ENCODE data around the gene DUOXA1. TPM values are rescaled to one million over a fixed set of nuclear protein-coding genes. Genes with fewer than 3 reads are reported as not detected.
A peak's percentile ranks its signal among the peaks of the same experiment; 100 is the strongest.
"Not testable (repeated sequence)": the region's sequence is repeated elsewhere in the genome, so short reads cannot be mapped to it uniquely, and the experiment has no call there.

Gene DUOXA1
- polyA plus RNA-seq, 1 donor = 0.15 TPM

DNA sequence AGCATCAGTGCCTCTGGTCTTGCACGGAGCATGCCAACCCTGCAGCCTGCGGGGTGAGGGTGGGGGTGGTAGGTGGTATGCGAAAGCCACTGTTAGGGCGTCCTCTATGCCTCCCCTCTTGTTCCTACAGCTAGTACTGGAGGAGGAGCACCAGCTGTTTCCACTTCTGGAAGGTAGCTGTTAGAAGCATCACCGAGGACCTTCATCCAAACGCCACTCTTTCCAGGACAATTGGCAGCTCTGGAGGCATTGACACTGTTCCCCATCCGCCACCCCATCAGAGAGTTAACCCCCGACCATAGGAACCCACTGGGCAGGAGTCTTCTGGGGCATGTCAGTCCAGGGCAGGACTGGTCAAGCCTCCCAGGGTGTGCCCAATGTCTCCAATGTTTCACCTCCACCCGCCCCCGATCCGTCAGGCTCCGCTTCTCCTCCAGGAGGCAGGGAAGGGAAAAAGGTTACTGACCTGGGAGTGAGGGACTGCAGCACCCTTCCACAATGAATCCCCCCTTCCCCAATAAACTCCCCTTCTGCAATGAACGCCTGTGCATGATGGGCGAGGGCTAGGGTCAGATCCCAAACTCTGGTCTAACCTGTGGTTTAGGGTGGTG, 16.2 kb downstream of the DUOXA1 start:
- DNase-seq = no peak
- Histone ChIP-seq H3K36me3 (ENCODE audit: control insufficient read depth, insufficient read depth, low read length) (no peaks in the 10 kb centered on the region), H3K27ac (ENCODE audit: low read length) (no peak overlapping the region), H3K4me1 (ENCODE audit: control insufficient read depth, insufficient read depth, low read length) (peaks cover 13% of the 10 kb centered on the region), H3K4me3 (ENCODE audit: low read length) (no peak overlapping the region), H3K9me3 (ENCODE audit: control insufficient read depth, low read depth, low read length) (peaks cover 15% of the 10 kb centered on the region), H3K27me3 (ENCODE audit: control insufficient read depth, insufficient read depth, low read length) (peaks cover 89% of the 10 kb centered on the region)
- no CpG with 5 or more reads among the region's 14 CpGs for WGBS (ENCODE audit: insufficient coverage, low lambda C conversion rate)

DNA sequence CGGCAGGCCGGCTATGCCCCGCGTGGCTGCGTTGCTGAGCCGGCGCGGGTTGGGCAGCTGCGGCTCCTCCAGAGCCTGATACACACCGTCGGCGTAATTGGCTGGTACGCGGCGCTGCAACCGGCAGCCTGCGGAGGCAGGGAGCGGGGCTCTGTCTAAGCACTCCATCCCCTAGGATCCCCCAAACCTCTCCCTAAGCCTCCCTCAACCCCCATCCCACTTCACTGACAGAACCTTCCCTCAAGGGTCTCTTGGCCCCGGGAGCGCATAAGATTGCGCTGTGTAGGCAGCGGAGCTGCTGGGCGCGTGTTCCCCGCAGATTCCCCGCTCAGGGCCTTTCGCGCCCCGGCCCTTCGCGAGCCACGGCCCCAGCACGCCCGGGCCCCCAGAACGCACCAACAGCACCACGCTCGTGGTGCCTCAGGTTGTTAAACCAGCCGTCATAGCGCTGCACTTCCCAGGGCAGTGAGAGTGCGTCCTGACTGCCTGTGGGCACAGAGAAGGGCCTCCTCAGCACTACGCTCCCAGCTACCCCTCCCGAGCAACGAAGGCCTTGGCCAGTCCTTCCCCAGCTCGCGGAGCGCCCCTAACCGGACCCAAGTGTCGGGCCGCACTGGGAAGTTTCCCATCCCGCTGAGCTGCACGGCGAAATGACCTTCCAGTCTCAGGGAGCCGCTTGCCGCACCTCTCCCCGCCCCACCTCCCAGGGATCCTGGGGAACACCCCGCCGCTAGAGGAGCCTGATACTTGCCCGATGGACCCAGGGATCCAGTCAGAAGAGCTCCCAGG, 16.9 kb downstream of the DUOXA1 start:
- Histone ChIP-seq H3K4me1 (ENCODE audit: control insufficient read depth, insufficient read depth, low read length) (peaks cover 11% of the 10 kb centered on the region), H3K4me3 (ENCODE audit: low read length) (no peak overlapping the region), H3K27me3 (ENCODE audit: control insufficient read depth, insufficient read depth, low read length) (peaks cover 93% of the 10 kb centered on the region), H3K36me3 (ENCODE audit: control insufficient read depth, insufficient read depth, low read length) (no peaks in the 10 kb centered on the region), H3K9me3 (ENCODE audit: control insufficient read depth, low read depth, low read length) (peaks cover 14% of the 10 kb centered on the region), H3K27ac (ENCODE audit: low read length) (no peak overlapping the region)
- DNase-seq = peak in 1 of 2 donors; percentile 22
- WGBS (ENCODE audit: insufficient coverage, low lambda C conversion rate) = no CpG with 5 or more reads among the region's 58 CpGs

DNA sequence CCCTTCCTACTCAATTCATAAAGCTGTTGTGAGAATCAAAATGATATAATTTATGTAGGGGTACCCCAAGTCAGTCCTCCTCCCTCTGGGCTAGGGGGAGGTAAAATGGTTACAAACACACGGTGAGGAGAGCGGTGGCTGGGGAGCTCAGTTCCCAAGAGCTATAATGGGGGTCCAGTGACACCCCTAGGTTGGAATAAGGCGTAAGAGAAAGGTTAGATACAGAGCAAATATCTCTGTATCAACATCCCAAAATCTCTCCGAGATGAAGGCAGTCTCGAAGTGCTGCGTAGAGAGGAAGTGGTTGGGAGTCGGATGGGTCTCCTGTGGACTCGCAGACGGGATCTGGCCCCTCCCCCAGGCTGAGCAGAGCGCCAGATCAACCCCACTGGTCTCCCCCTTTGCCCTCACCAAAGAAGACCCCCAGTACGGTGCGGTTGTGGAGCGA, 17.5 kb downstream of the DUOXA1 start:
- peaks cover 13% of the 10 kb centered on the region for H3K9me3 ChIP-seq (ENCODE audit: control insufficient read depth, low read depth, low read length)
- no peak overlapping the region for H3K27ac ChIP-seq (ENCODE audit: low read length)
- peaks cover 88% of the 10 kb centered on the region for H3K27me3 ChIP-seq (ENCODE audit: control insufficient read depth, insufficient read depth, low read length)
- WGBS (ENCODE audit: insufficient coverage, low lambda C conversion rate) = no CpG with 5 or more reads among the region's 13 CpGs
- H3K4me1 ChIP-seq (ENCODE audit: control insufficient read depth, insufficient read depth, low read length) = peaks cover 9% of the 10 kb centered on the region
- H3K36me3 ChIP-seq (ENCODE audit: control insufficient read depth, insufficient read depth, low read length) = no peaks in the 10 kb centered on the region
- DNase-seq = no peak
- H3K4me3 ChIP-seq (ENCODE audit: low read length) = no peak overlapping the region

DNA sequence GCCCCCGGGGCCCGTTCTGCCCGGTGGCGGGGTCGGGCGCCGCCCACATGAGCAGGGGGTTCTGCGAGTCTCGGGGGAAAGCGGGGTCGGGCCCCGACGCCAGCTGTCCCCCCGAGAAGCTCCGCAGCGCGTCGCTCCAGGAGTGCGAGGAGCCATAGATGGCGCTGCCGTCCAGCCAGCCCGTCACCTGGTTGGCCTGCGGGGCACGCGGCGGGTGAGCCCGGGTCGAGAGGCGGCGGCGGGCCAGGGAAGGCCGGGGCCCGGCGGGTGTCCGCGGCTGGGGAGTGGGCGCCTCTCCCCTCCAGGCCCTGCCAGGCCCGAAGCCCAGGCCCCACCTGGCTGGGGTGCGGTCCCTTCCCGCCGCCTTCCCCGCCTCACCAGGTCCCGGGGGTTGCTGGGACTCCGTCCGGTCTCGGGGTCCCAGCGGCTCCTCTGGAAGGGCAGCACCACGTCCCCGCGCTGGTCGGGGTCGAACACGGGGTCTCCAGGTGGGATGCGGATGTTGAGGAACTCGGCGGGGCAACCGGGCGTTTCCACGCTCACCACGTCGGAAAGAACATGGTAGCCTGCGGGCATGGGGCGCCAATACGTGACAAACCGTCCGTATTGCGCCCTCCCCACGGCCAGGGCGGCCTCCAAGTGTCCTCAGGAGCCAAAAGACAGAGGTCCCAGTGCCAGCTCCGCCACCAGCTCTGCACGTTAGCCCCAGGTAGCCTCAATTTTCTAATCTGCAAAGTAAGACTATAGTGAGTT, 18.1 kb downstream of the DUOXA1 start:
- Histone ChIP-seq H3K9me3 (ENCODE audit: control insufficient read depth, low read depth, low read length) (peaks cover 8% of the 10 kb centered on the region), H3K4me1 (ENCODE audit: control insufficient read depth, insufficient read depth, low read length) (peaks cover 9% of the 10 kb centered on the region), H3K4me3 (ENCODE audit: low read length) (no peak overlapping the region), H3K36me3 (ENCODE audit: control insufficient read depth, insufficient read depth, low read length) (no peaks in the 10 kb centered on the region), H3K27me3 (ENCODE audit: control insufficient read depth, insufficient read depth, low read length) (peaks cover 87% of the 10 kb centered on the region), H3K27ac (ENCODE audit: low read length) (no peak overlapping the region)
- DNase-seq = no peak
- no CpG with 5 or more reads among the region's 71 CpGs for WGBS (ENCODE audit: insufficient coverage, low lambda C conversion rate)

DNA sequence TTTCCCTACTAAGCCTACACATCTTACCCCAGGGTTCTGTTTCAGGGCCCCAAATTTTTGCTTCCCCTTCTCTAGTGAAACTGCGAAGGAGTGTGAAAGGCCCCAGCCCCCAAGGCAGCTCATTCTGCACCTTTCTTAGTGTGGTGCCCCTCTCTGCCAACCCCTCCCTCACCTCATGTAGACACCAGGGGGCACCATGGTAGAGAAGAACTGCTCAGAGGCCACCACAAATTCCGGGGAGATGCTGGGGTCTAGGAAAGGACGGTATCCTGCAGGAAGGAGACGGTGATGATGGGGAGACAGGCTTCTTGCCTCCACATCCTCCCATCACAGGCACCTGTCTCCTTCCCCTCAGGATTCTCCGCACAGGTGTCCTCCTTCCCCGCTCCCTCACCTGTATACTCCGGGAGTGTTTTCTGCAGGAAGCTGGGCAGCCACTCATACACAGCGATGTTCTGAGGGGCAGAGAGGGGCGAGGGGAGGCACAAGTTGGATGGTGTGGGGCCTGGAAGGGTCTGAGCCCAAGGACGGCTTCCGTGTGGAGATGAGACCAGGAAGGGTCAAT, 19.3 kb downstream of the DUOXA1 start:
- no CpG with 5 or more reads among the region's 11 CpGs for WGBS (ENCODE audit: insufficient coverage, low lambda C conversion rate)
- no peak overlapping the region for H3K4me3 ChIP-seq (ENCODE audit: low read length)
- H3K36me3 ChIP-seq (ENCODE audit: control insufficient read depth, insufficient read depth, low read length) = no peaks in the 10 kb centered on the region
- H3K9me3 ChIP-seq (ENCODE audit: control insufficient read depth, low read depth, low read length) = peaks cover 8% of the 10 kb centered on the region
- DNase-seq = no peak
- H3K4me1 ChIP-seq (ENCODE audit: control insufficient read depth, insufficient read depth, low read length) = peaks cover 9% of the 10 kb centered on the region
- H3K27me3 ChIP-seq (ENCODE audit: control insufficient read depth, insufficient read depth, low read length) = peaks cover 87% of the 10 kb centered on the region
- H3K27ac ChIP-seq (ENCODE audit: low read length) = no peak overlapping the region

DNA sequence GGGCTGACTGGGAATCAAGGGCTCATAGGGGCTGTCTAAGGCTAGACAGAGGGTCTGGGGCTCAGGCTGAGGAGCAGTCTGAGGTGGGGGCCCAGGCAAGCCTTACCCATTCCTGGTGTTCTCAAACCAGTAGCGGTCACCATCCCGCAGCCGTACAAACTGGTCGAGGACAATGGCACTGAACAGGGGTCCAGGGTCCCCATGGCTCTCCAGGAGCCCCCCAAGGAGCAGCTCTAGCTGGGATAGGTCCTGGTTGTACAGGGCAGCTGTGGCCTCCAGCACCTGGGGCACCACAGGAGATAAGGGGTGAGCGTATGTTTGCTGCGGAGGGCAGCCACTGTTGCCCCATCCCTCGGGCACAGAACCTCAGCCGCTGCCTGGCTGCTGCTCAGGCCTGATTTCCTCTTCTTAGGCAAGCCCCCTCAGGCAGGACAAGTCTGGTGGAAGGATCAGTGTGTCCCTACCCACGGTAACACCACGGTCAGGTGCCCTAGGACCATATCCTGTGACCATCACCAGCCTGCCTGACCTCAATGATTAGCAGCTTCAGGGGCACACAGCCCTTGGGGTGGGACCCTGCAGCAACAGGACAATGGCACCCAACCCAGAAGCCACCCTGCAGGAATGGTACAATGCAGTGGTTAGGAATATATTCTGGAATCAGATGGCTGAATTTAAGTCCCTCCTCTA, 21.6 kb downstream of the DUOXA1 start:
- Histone ChIP-seq H3K36me3 (ENCODE audit: control insufficient read depth, insufficient read depth, low read length) (no peaks in the 10 kb centered on the region), H3K27me3 (ENCODE audit: control insufficient read depth, insufficient read depth, low read length) (peaks cover 69% of the 10 kb centered on the region), H3K4me1 (ENCODE audit: control insufficient read depth, insufficient read depth, low read length) (peaks cover 9% of the 10 kb centered on the region), H3K9me3 (ENCODE audit: control insufficient read depth, low read depth, low read length) (peaks cover 8% of the 10 kb centered on the region), H3K4me3 (ENCODE audit: low read length) (no peak overlapping the region), H3K27ac (ENCODE audit: low read length) (no peak overlapping the region)
- DNase-seq = no peak
- no CpG with 5 or more reads among the region's 10 CpGs for WGBS (ENCODE audit: insufficient coverage, low lambda C conversion rate)

DNA sequence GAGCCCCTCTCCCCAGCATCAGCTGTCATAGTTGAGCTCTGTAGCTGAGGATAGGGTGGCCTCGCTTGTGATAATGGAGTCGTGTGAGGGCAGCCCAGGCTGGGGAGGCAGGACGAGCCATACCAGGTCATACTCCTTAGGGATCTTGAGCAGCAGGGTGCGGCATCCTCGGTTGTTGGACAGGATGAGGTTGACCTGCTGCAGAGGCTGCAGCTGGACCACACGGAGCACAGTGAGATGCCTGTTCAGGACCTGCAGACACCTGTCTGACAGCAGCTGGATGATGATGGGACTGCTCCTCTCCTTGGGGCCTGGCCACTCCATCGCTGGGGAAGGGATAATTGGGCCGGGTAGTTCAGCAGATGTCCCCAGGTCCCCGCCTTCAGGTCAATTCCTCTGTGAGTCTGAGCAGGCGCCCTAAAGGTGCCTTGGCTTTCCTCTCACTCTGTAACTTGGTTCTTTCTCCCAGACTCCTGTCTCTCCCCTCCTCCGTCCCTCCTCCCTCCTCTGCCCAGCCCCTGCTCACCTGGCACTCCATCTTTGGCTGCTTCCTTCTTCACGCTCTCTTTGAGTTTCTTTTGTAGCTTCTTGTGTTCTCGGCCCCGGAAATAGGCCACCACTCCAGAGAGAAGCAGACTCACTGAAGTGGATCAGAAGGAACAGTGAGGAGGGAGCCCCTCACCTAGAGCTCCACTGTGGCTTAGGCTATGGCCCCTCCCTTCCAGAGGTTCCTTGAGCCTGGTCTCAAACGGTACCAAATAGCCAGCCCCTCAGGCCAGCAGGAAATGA, 23.5 kb downstream of the DUOXA1 start:
- no peak overlapping the region for H3K4me3 ChIP-seq (ENCODE audit: low read length)
- no peaks in the 10 kb centered on the region for H3K4me1 ChIP-seq (ENCODE audit: control insufficient read depth, insufficient read depth, low read length)
- H3K27me3 ChIP-seq (ENCODE audit: control insufficient read depth, insufficient read depth, low read length) = peaks cover 54% of the 10 kb centered on the region
- H3K9me3 ChIP-seq (ENCODE audit: control insufficient read depth, low read depth, low read length) = no peaks in the 10 kb centered on the region
- H3K27ac ChIP-seq (ENCODE audit: low read length) = no peak overlapping the region
- WGBS (ENCODE audit: insufficient coverage, low lambda C conversion rate) = no CpG with 5 or more reads among the region's 15 CpGs
- H3K36me3 ChIP-seq (ENCODE audit: control insufficient read depth, insufficient read depth, low read length) = no peaks in the 10 kb centered on the region
- no peak for DNase-seq

DNA sequence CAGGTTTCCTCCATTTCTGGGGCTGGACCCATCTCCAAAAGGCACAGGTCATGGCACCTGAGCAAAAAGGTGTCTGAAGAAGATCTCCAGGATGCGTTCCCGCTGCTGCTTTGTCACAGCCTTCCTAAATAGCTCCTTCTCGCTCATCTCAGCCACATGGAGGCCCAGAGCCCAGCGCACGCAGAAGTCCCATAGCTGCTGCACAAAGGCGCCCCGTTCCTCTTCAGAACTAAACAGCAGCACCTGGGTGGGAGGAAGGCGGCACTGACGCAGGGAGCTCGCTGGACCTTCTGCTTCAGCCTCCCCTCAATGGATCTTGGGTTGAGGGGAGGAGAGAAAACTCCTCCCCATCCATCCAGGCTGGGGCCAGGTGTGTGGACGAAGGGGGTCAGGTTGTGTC, 24.1 kb downstream of the DUOXA1 start:
- no CpG with 5 or more reads among the region's 11 CpGs for WGBS (ENCODE audit: insufficient coverage, low lambda C conversion rate)
- no peak for DNase-seq
- Histone ChIP-seq H3K27me3 (ENCODE audit: control insufficient read depth, insufficient read depth, low read length) (peaks cover 54% of the 10 kb centered on the region), H3K36me3 (ENCODE audit: control insufficient read depth, insufficient read depth, low read length) (no peaks in the 10 kb centered on the region), H3K4me1 (ENCODE audit: control insufficient read depth, insufficient read depth, low read length) (no peaks in the 10 kb centered on the region), H3K9me3 (ENCODE audit: control insufficient read depth, low read depth, low read length) (no peaks in the 10 kb centered on the region), H3K4me3 (ENCODE audit: low read length) (no peak overlapping the region), H3K27ac (ENCODE audit: low read length) (no peak overlapping the region)

DNA sequence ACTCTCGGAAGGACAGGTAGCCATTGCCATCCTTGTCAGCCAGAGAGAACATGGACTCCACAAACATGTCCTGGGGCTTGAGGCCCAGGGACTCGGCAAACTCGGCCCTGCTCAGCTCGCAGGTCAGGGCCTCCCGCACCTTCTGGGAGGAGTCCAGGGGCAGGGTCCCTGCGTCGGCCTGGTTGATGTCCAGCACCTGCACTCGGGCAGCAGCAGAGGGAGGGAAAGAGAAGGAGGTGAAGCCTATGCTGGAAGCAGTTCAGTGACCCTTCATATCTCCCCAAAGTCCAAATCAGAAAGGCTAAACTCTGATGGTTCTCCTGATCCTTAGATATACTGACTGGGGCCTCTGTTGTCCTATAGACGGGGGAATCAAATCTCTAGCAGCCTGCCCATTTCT, 25.5 kb downstream of the DUOXA1 start:
- not testable (repeated sequence) for H3K27ac ChIP-seq (ENCODE audit: low read length); H3K36me3 ChIP-seq (ENCODE audit: control insufficient read depth, insufficient read depth, low read length); H3K9me3 ChIP-seq (ENCODE audit: control insufficient read depth, low read depth, low read length); H3K4me3 ChIP-seq (ENCODE audit: low read length); DNase-seq; H3K4me1 ChIP-seq (ENCODE audit: control insufficient read depth, insufficient read depth, low read length)
- WGBS (ENCODE audit: insufficient coverage, low lambda C conversion rate) = no CpG with 5 or more reads among the region's 9 CpGs
- H3K27me3 ChIP-seq (ENCODE audit: control insufficient read depth, insufficient read depth, low read length) = peaks cover 40% of the 10 kb centered on the region
